H1 (cell line): ENCODE results near the gene DELE1. TPM values are rescaled to one million over a fixed set of nuclear protein-coding genes. Genes with fewer than 3 reads are reported as not detected.

Experiments
- CTCF ChIA-PET: fragments of 300-600 bp; sonication (Branson Sonifier 250); formaldehyde crosslinking; loops from one replicate; lab custom pipeline; 2021; ENCODE audit not compliant: partially characterized antibody; lab: Charles Lee
- POLR2A ChIA-PET: fragments of 300-600 bp; sonication (Branson Sonifier 250); formaldehyde crosslinking; loops from one replicate; lab custom pipeline; 2021; ENCODE audit warnings: inconsistent platforms; ENCODE audit not compliant: partially characterized antibody; lab: Charles Lee
- DNase-seq, 2 experiments: peaks; one replicate each; pipeline versions ENCODE4 v3.0.0 to v3.0.0-alpha.2; 2010 to 2022; ENCODE audit warnings: low spot score in 2 of 2, low read depth in 1 of 2, mixed read lengths in 1 of 2
- FAIRE-seq: peaks from 2 replicates; lab custom pipeline; 2011; peaks lifted over from hg19 to GRCh38; lab: Jason Lieb, UNC
- H2AFZ ChIP-seq: 2 replicates; pipeline ENCODE4 v1.8.1; 2012; ENCODE audit warnings: low read length, inconsistent platforms
- H2AK5ac ChIP-seq: 2 replicates; pipeline ENCODE4 v1.6.1; 2013; ENCODE audit warnings: low read depth, low read length
- H2BK120ac ChIP-seq: replicated peaks from 2 replicates; pipeline ENCODE3; 2013; ENCODE audit warnings: low read depth, low read length, inconsistent platforms
- H2BK12ac ChIP-seq: 2 replicates; pipeline ENCODE4 v1.6.1; 2013; ENCODE audit warnings: low read depth, low read length
- H2BK15ac ChIP-seq: 2 replicates; pipeline ENCODE4 v1.6.1; 2013; ENCODE audit warnings: low read length
- H2BK20ac ChIP-seq: 2 replicates; pipeline ENCODE4 v1.6.1; 2013; ENCODE audit warnings: low read length
- H2BK5ac ChIP-seq: 2 replicates; pipeline ENCODE4 v1.6.1; 2013; ENCODE audit warnings: low read depth, low read length
- H3K14ac ChIP-seq: 2 replicates; pipeline ENCODE4 v1.6.1; 2013; ENCODE audit warnings: inconsistent platforms; ENCODE audit not compliant: insufficient read length
- H3K18ac ChIP-seq: 2 replicates; pipeline ENCODE4 v1.6.1; 2013; ENCODE audit warnings: low read length; ENCODE audit errors: extremely low read depth
- H3K23ac ChIP-seq: 2 replicates; pipeline ENCODE4 v1.6.1; 2013; ENCODE audit warnings: inconsistent platforms; ENCODE audit not compliant: insufficient read length
- H3K23me2 ChIP-seq: 2 replicates; pipeline ENCODE4 v1.6.1; 2013; ENCODE audit warnings: low read depth, low read length
- H3K27ac ChIP-seq: 2 replicates; pipeline ENCODE4 v1.6.1; 2011; ENCODE audit warnings: low read depth, low read length, inconsistent platforms
- H3K27me3 ChIP-seq, 4 experiments: replicated peaks in 1 of 4; 1 replicate in 1 of 4; 2 replicates in 3 of 4; pipeline versions ENCODE4 v1.6.1 to v1.8.1; 2011 to 2013; ENCODE audit warnings: low read length in 3 of 4, mild to moderate bottlenecking in 3 of 4, inconsistent platforms in 2 of 4, mixed read lengths in 2 of 4, moderate library complexity in 1 of 4; ENCODE audit not compliant: control insufficient read depth in 3 of 4, insufficient read depth in 3 of 4; ENCODE audit errors: extremely low read depth in 1 of 4
- H3K36me3 ChIP-seq, 4 experiments: 2 replicates each; pipeline versions ENCODE4 v1.6.1 to v1.8.1; 2011 to 2013; ENCODE audit warnings: mild to moderate bottlenecking in 4 of 4, low read length in 3 of 4, moderate library complexity in 2 of 4, control low read depth in 1 of 4, inconsistent platforms in 1 of 4; ENCODE audit not compliant: insufficient read depth in 4 of 4, control insufficient read depth in 2 of 4
- H3K4ac ChIP-seq: replicated peaks from 2 replicates; pipeline ENCODE3; 2013; ENCODE audit warnings: low read length, low read depth, mixed read lengths, inconsistent platforms; ENCODE audit not compliant: insufficient read length
- H3K4me1 ChIP-seq, 4 experiments: replicated peaks in 1 of 4; 1 replicate in 1 of 4; 2 replicates in 3 of 4; pipeline versions ENCODE4 v1.6.1 to v1.8.1; 2011 to 2013; ENCODE audit warnings: low read length in 3 of 4, inconsistent platforms in 2 of 4, mixed read lengths in 1 of 4; ENCODE audit not compliant: insufficient read depth in 4 of 4, control insufficient read depth in 3 of 4
- H3K4me2 ChIP-seq, 2 experiments: 2 replicates each; pipeline versions ENCODE4 v1.6.1 to v1.8.1; 2011 to 2013; ENCODE audit warnings: low read depth in 2 of 2, low read length in 2 of 2, control low read depth in 1 of 2, inconsistent platforms in 1 of 2, mild to moderate bottlenecking in 1 of 2; ENCODE audit not compliant: insufficient read depth in 1 of 2
- H3K4me3 ChIP-seq, 4 experiments: fragments of 200-600, 300-600 bp in 1 of 4; sonication (generic), shearing (Covaris generic), sonication (Bioruptor Twin) in 1 of 4; 2 replicates each; pipeline versions ENCODE4 v1.5.1 to v1.8.1; 2011 to 2016; ENCODE audit warnings: low read length in 4 of 4, low read depth in 3 of 4, control low read depth in 2 of 4, inconsistent platforms in 2 of 4, mild to moderate bottlenecking in 2 of 4, mixed read lengths in 1 of 4, moderate library complexity in 1 of 4; ENCODE audit not compliant: insufficient read depth in 2 of 4; ENCODE audit errors: extremely low read depth in 1 of 4
- H3K56ac ChIP-seq: replicated peaks from 2 replicates; pipeline ENCODE3; 2013; ENCODE audit warnings: low read depth, mild to moderate bottlenecking, mixed read lengths, low read length, inconsistent platforms; ENCODE audit not compliant: insufficient read length
- H3K79me1 ChIP-seq: 2 replicates; pipeline ENCODE4 v1.6.1; 2013; ENCODE audit warnings: low read depth, low read length, control low read depth
- H3K79me2 ChIP-seq, 2 experiments: 2 replicates each; pipeline versions ENCODE4 v1.6.1 to v1.8.1; 2012 to 2013; ENCODE audit warnings: low read length in 2 of 2, mild to moderate bottlenecking in 2 of 2, inconsistent platforms in 1 of 2; ENCODE audit not compliant: insufficient read depth in 2 of 2, control insufficient read depth in 1 of 2
- H3K9ac ChIP-seq, 4 experiments: replicated peaks in 1 of 4; 1 replicate in 1 of 4; 2 replicates in 3 of 4; pipeline versions ENCODE4 v1.6.1 to v1.8.1; 2011 to 2013; ENCODE audit warnings: low read depth in 3 of 4, low read length in 3 of 4, control low read depth in 2 of 4, mild to moderate bottlenecking in 2 of 4, moderate library complexity in 2 of 4, inconsistent platforms in 1 of 4; ENCODE audit errors: extremely low read depth in 1 of 4
- H3K9me3 ChIP-seq, 2 experiments: 2 replicates each; pipeline versions ENCODE4 v1.6.1 to v1.8.1; 2012 to 2013; ENCODE audit warnings: mild to moderate bottlenecking in 2 of 2, moderate library complexity in 2 of 2, control low read depth in 1 of 2, inconsistent platforms in 1 of 2, low read depth in 1 of 2, low read length in 1 of 2, mixed read lengths in 1 of 2; ENCODE audit not compliant: insufficient read depth in 2 of 2
- H4K20me1 ChIP-seq, 2 experiments: replicated peaks in 1 of 2; 2 replicates each; pipeline versions ENCODE3 to v1.8.1; 2011 to 2013; ENCODE audit warnings: inconsistent platforms in 2 of 2, low read length in 2 of 2, mild to moderate bottlenecking in 1 of 2; ENCODE audit not compliant: insufficient read depth in 2 of 2, control insufficient read depth in 1 of 2
- H4K5ac ChIP-seq: 2 replicates; pipeline ENCODE4 v1.6.1; 2013; ENCODE audit warnings: low read length, low read depth, mixed read lengths, inconsistent platforms; ENCODE audit not compliant: insufficient read length
- H4K8ac ChIP-seq: 2 replicates; pipeline ENCODE4 v1.8.0; 2013; ENCODE audit warnings: mild to moderate bottlenecking, moderate library complexity, low read length, inconsistent platforms; ENCODE audit not compliant: insufficient read depth; ENCODE audit errors: extremely low read depth
- H4K91ac ChIP-seq: replicated peaks from 2 replicates; pipeline ENCODE3; 2013; ENCODE audit warnings: low read length, mixed read lengths, inconsistent platforms; ENCODE audit not compliant: insufficient read length
- ATF2 ChIP-seq: IDR thresholded peaks from 2 replicates; pipeline ENCODE4 v1.6.1; 2012; ENCODE audit warnings: low read length, inconsistent platforms
- CEBPB ChIP-seq: IDR thresholded peaks from 2 replicates; pipeline ENCODE4 v1.6.1; 2012; ENCODE audit warnings: low read depth, low read length
- JUN ChIP-seq: IDR thresholded peaks from 2 replicates; pipeline ENCODE4 v1.6.1; 2011; ENCODE audit warnings: low read depth, mild to moderate bottlenecking, improper control_type of control experiment, low read length
- KDM1A ChIP-seq: fragments of 200-600, 300-600 bp; sonication (generic); IDR thresholded peaks from 2 replicates; pipeline ENCODE4 v1.7.1; 2016; ENCODE audit warnings: mild to moderate bottlenecking, low read length, borderline replicate concordance
- KDM5A ChIP-seq: fragments of 200-600 bp; IDR thresholded peaks from 2 replicates; pipeline ENCODE4 v1.7.1; 2012; ENCODE audit warnings: mild to moderate bottlenecking, low read length, inconsistent platforms, mixed read lengths
- PHF8 ChIP-seq: fragments of 200-600 bp; sonication (generic); conservative IDR thresholded peaks from 2 replicates; pipeline ENCODE4 v1.7.1; 2012; ENCODE audit warnings: low read depth, mild to moderate bottlenecking, inconsistent platforms, low read length, moderate library complexity
- POLR2AphosphoS5 ChIP-seq: IDR thresholded peaks from 2 replicates; pipeline ENCODE4 v1.6.1; 2011; ENCODE audit warnings: low read depth, low read length
- RBBP5 ChIP-seq: IDR thresholded peaks from 2 replicates; pipeline ENCODE4 v1.7.1; 2012; ENCODE audit warnings: low read depth, mild to moderate bottlenecking, inconsistent platforms, low read length, moderate library complexity, borderline replicate concordance
- TAF1 ChIP-seq: IDR thresholded peaks from 2 replicates; pipeline ENCODE4 v1.6.1; 2011; ENCODE audit warnings: mild to moderate bottlenecking, low read depth, low read length
- TBP ChIP-seq: IDR thresholded peaks from 2 replicates; pipeline ENCODE4 v1.6.1; 2011; ENCODE audit warnings: low read depth, low read length, improper control_type of control experiment
- USF2 ChIP-seq: IDR thresholded peaks from 2 replicates; pipeline ENCODE4 v1.6.1; 2011; ENCODE audit warnings: low read length, improper control_type of control experiment
- WGBS, 2 experiments: shearing (Covaris generic) in 1 of 2; methylation state at CpG; one replicate each; pipeline versions ENCODE4 v1.1.6 to v1.1.7; 2013 to 2015; ENCODE audit warnings: low lambda C conversion rate in 2 of 2, mixed read lengths in 2 of 2, inconsistent platforms in 1 of 2, low coverage in 1 of 2, missing lambda C conversion rate in 1 of 2; ENCODE audit not compliant: insufficient replicate concordance in 2 of 2, insufficient coverage in 1 of 2, insufficient read length in 1 of 2; ENCODE audit errors: extremely low coverage in 1 of 2, missing lambda C conversion rate in 1 of 2; 5-methylcytosine and 5-hydroxymethylcytosine counted together
- polyA plus RNA-seq, 7 experiments: library from polyadenylated mRNA; depleted of rRNA in 3 of 7; stranded (reverse) in 5 of 7; unstranded in 2 of 7; fragments of >200 nt in 5 of 7; fragments of 200-250 nt in 2 of 7; gene quantifications; 1 replicate in 5 of 7; 2 replicates in 1 of 7; 4 replicates in 1 of 7; pipeline versions ENCODE4 v1.2.1 to v1.2.3, GENCODE V29; 2011 to 2013; ENCODE audit warnings: missing spikeins in 2 of 7, mixed read lengths in 2 of 7
- total RNA-seq: library from RNA; stranded (reverse); fragmentation: NEBNext Ultra II Directional; extraction: Animal tissue kit (Norgen Biotek cat#: 25700); gene quantifications from 2 replicates; pipeline ENCODE4 v1.2.1, GENCODE V29; 2021

DELE1 gene
- total and polyA plus RNA-seq, 2 of the 8 experiments (the other 6 are each of a cell fraction or from before 2014, with no cell fraction given), result 61.4 to 114 TPM

GRCh38 chr5:141963701-141964100, 40.0 kb downstream of the DELE1 start:
- no peak overlapping the region for H3K23ac ChIP-seq
- H3K23me2 ChIP-seq, result no peaks in the 10 kb centered on the region
- DNase-seq (no peak), FAIRE-seq (no peak)
- H3K4me1 ChIP-seq, result peaks cover 4 to 9% (median 6%) of the 10 kb centered on the region in 4 experiments; a peak in 6 of 7 replicates
- H4K20me1 ChIP-seq, result no peaks in the 10 kb centered on the region
- H3K18ac ChIP-seq, result no peak overlapping the region
- H3K9ac ChIP-seq, result no peak overlapping the region
- no peak overlapping the region for H2AFZ ChIP-seq
- ChIA-PET CTCF (interaction anchor here (0.6 to 2.0 kb wide), 18 partner anchors 9 to 371 kb away, joined by 3 to 8 read pairs (median 4); no protein-coding TSS in a partner anchor), POLR2A (no interaction called here)
- H3K4ac ChIP-seq, result no peak overlapping the region
- H2AK5ac ChIP-seq, result no peak overlapping the region
- H4K5ac ChIP-seq, result no peak overlapping the region
- H3K9me3 ChIP-seq, result no peaks in the 10 kb centered on the region
- no peak overlapping the region for H3K14ac ChIP-seq
- H4K8ac ChIP-seq, result no peak overlapping the region
- H3K4me3 ChIP-seq, result no peak overlapping the region
- no peak overlapping the region for H3K27ac ChIP-seq
- no peaks in the 10 kb centered on the region for H3K36me3 ChIP-seq
- no peaks in the 10 kb centered on the region for H3K79me2 ChIP-seq
- H2BK12ac ChIP-seq, result no peak overlapping the region
- WGBS, 2 experiments, result 82% methylated on average over 3 of the region's 3 CpGs; no CpG with 5 or more reads in 1 of the 2 experiments
- H3K79me1 ChIP-seq, result no peaks in the 10 kb centered on the region
- no peak overlapping the region for H2BK120ac ChIP-seq
- H2BK15ac ChIP-seq, result no peak overlapping the region
- H3K4me2 ChIP-seq, result no peak overlapping the region
- no peak overlapping the region for H3K56ac ChIP-seq
- H3K27me3 ChIP-seq, result no peaks in the 10 kb centered on the region; a peak in 1 of 7 replicates
- no peak overlapping the region for H4K91ac ChIP-seq
- no peak overlapping the region for H2BK5ac ChIP-seq
- no peak overlapping the region for H2BK20ac ChIP-seq
- no peak for TF ChIP-seq CEBPB
- no peak for TF ChIP-seq POLR2AphosphoS5
- no peak for TF ChIP-seq JUN
- no peak for TF ChIP-seq KDM5A
- no peak for TF ChIP-seq PHF8
- TF ChIP-seq ATF2, result no peak
- no peak for TF ChIP-seq USF2
- no peak for TF ChIP-seq TAF1
- TF ChIP-seq RBBP5, result no peak
- TF ChIP-seq TBP, result no peak
- no peak for TF ChIP-seq KDM1A
